Liver (tissue), 3 donors: ENCODE results near the gene ARRDC3.
"Not testable (repeated sequence)": the region's sequence is repeated elsewhere in the genome, so short reads cannot be mapped to it uniquely, and the experiment has no call there.

Source experiments
- CTCF ChIP-seq: fragments of 150-350 bp; IDR thresholded peaks from 2 replicates; pipeline ENCODE4 v1.5.1; 2017; ENCODE audit warnings: improper control_type of control experiment, low read depth, low read length; ENCODE audit not compliant: missing input control
- EGR1 ChIP-seq, 2 donors: IDR thresholded peaks; 2 replicates each; pipeline ENCODE4 v1.6.1; 2016 to 2018; ENCODE audit warnings: antibody characterized with exemption in 2 of 2, low read depth in 2 of 2
- HNF4G ChIP-seq: IDR thresholded peaks from 2 replicates; pipeline ENCODE4 v1.6.1; 2016; ENCODE audit warnings: antibody characterized with exemption
- JUND ChIP-seq, 2 donors: IDR thresholded peaks; 2 replicates each; pipeline ENCODE4 v1.6.1; 2016; ENCODE audit warnings: antibody characterized with exemption in 2 of 2
- MAX ChIP-seq: IDR thresholded peaks from 2 replicates; pipeline ENCODE4 v1.6.1; 2016; ENCODE audit warnings: antibody characterized with exemption
- REST ChIP-seq: IDR thresholded peaks from 2 replicates; pipeline ENCODE4 v1.6.1; 2016; ENCODE audit warnings: antibody characterized with exemption, mild to moderate bottlenecking
- RXRA ChIP-seq, 2 donors: IDR thresholded peaks; 2 replicates each; pipeline ENCODE4 v1.6.1; 2017 to 2018; ENCODE audit warnings: antibody characterized with exemption in 2 of 2, mild to moderate bottlenecking in 1 of 2
- TAF1 ChIP-seq: conservative IDR thresholded peaks from 2 replicates; pipeline ENCODE4 v1.6.1; 2016; ENCODE audit warnings: antibody characterized with exemption, mild to moderate bottlenecking
- YY1 ChIP-seq: IDR thresholded peaks from 2 replicates; pipeline ENCODE4 v1.6.1; 2016; ENCODE audit warnings: antibody characterized with exemption, mild to moderate bottlenecking
- ZBTB33 ChIP-seq: IDR thresholded peaks from 2 replicates; pipeline ENCODE4 v1.6.1; 2016; ENCODE audit warnings: antibody characterized with exemption
- donor health status: healthy.
- donor health status: healthy.

GRCh38 chr5:91354867-91355266, 28.2 kb downstream of the ARRDC3 start:
- TF ChIP-seq CTCF; REST; MAX; ZBTB33; YY1; TAF1; JUND (IDR thresholded peaks at IDR 0.05); HNF4G; EGR1 (IDR thresholded peaks at IDR 0.05; ENCODE audit: low read depth in 2 of 2); RXRA (IDR thresholded peaks at IDR 0.05): not testable (repeated sequence)
